Suprapubic skin (tissue), 4 donors: ENCODE results near the gene PDE11A. TPM values are rescaled to one million over a fixed set of nuclear protein-coding genes. Genes with fewer than 3 reads are reported as not detected.

ENCODE experiments used
- DNase-seq, 2 donors: peaks; one replicate each; pipeline ENCODE4 v3.0.0-alpha.2; 2019; ENCODE audit warnings: low spot score in 2 of 2
- H3K27ac ChIP-seq: fragments of 200-600 bp; sonication (generic); one replicate; pipeline ENCODE4 v1.5.1; 2019
- H3K27me3 ChIP-seq: fragments of 200-600 bp; sonication (generic); one replicate; pipeline ENCODE4 v1.5.1; 2019
- H3K36me3 ChIP-seq: fragments of 200-600 bp; sonication (generic); one replicate; pipeline ENCODE4 v1.5.1; 2019
- H3K4me1 ChIP-seq: fragments of 200-600 bp; sonication (generic); one replicate; pipeline ENCODE4 v1.5.1; 2019
- H3K4me3 ChIP-seq: fragments of 200-600 bp; sonication (generic); one replicate; pipeline ENCODE4 v1.5.1; 2019; ENCODE audit warnings: mild to moderate bottlenecking
- H3K9me3 ChIP-seq: fragments of 200-600 bp; sonication (generic); one replicate; pipeline ENCODE4 v1.5.1; 2019
- CTCF ChIP-seq, 2 donors: fragments of 200-600 bp in 1 of 2; fragments of 450-650 bp in 1 of 2; sonication (generic) in 1 of 2; IDR thresholded peaks; one replicate each; pipeline ENCODE4 v1.5.1; 2016 to 2019; ENCODE audit warnings: antibody characterized with exemption in 2 of 2, mild to moderate bottlenecking in 1 of 2, moderate library complexity in 1 of 2
- EP300 ChIP-seq: sonication (generic); formaldehyde crosslinking; IDR thresholded peaks from one replicate; pipeline ENCODE4 v1.6.1; 2017; ENCODE audit warnings: antibody characterized with exemption
- POLR2A ChIP-seq, 2 donors: fragments of 450-650 bp; IDR thresholded peaks; one replicate each; pipeline ENCODE4 v1.6.1; 2017; ENCODE audit warnings: antibody characterized with exemption in 2 of 2, mild to moderate bottlenecking in 2 of 2, moderate library complexity in 2 of 2
- POLR2AphosphoS5 ChIP-seq, 3 donors: sonication (generic); formaldehyde crosslinking; IDR thresholded peaks; one replicate each; pipeline ENCODE4 v1.6.1; 2017; ENCODE audit warnings: antibody characterized with exemption in 3 of 3
- WGBS: methylation state at CpG from one replicate; pipeline ENCODE4 v1.1.5; 2018; 5-methylcytosine and 5-hydroxymethylcytosine counted together
- total RNA-seq, 4 donors: library from RNA; depleted of rRNA; stranded (reverse); fragments of >200 nt; gene quantifications; one replicate each; pipeline ENCODE4 v1.1.0, GENCODE V29; 2016

The PDE11A gene
- total RNA-seq, 4 donors from 2014 or later: 0.08 to 1.0 (median 0.36) TPM

DNA sequence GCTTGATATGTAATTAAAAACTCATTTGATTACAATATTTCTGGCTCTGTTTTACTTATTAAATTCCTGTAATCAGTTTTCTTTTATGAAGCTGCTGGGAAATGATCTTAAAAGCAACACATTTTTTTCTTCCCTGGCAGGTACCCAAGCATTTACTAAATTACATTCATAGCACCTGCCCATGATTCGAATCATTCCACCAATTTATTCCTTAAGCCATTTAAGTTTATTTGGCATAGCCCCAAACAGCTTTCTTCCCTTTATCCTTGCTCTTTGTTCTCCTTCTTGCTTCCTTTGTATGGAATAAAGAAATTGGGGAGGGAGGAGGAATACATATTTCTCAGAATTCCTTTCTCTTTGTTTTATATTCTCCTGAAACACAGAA, 438.7 kb downstream of the PDE11A start:
- Histone ChIP-seq H3K36me3 (no peaks in the 10 kb centered on the region), H3K4me3 (no peak overlapping the region), H3K27me3 (peaks cover 2% of the 10 kb centered on the region), H3K4me1 (no peaks in the 10 kb centered on the region), H3K27ac (no peak overlapping the region), H3K9me3 (no peaks in the 10 kb centered on the region)
- no peak for DNase-seq
- TF ChIP-seq EP300: no peak
- TF ChIP-seq POLR2A (IDR thresholded peaks at IDR 0.05): no peak
- no peak for TF ChIP-seq CTCF (IDR thresholded peaks at IDR 0.05)
- no peak for TF ChIP-seq POLR2AphosphoS5 (IDR thresholded peaks at IDR 0.05)
- WGBS: 8% methylated on average over 1 of the region's 1 CpG

GRCh38 chr2:177633111-177633510, 439.5 kb downstream of the PDE11A start:
- Histone ChIP-seq H3K27me3 (peaks cover 2% of the 10 kb centered on the region), H3K4me3 (no peak overlapping the region), H3K4me1 (no peaks in the 10 kb centered on the region), H3K9me3 (no peaks in the 10 kb centered on the region), H3K27ac (no peak overlapping the region), H3K36me3 (no peaks in the 10 kb centered on the region)
- DNase-seq: no peak
- WGBS: 46% methylated on average over 3 of the region's 3 CpGs
- TF ChIP-seq POLR2AphosphoS5 (IDR thresholded peaks at IDR 0.05): no peak
- no peak for TF ChIP-seq EP300
- TF ChIP-seq POLR2A (IDR thresholded peaks at IDR 0.05): no peak
- TF ChIP-seq CTCF (IDR thresholded peaks at IDR 0.05): no peak

- no peak for DNase-seq
- TF ChIP-seq EP300 (no peak), POLR2A (IDR thresholded peaks at IDR 0.05) (no peak), POLR2AphosphoS5 (IDR thresholded peaks at IDR 0.05) (no peak), CTCF (IDR thresholded peaks at IDR 0.05) (no peak)
- H3K9me3 ChIP-seq: no peaks in the 10 kb centered on the region
- H3K36me3 ChIP-seq: no peaks in the 10 kb centered on the region
- H3K27ac ChIP-seq: no peak overlapping the region
- H3K4me3 ChIP-seq: no peak overlapping the region
- WGBS: 50% methylated on average over 1 of the region's 1 CpG
- H3K27me3 ChIP-seq: peaks cover 7% of the 10 kb centered on the region
- no peaks in the 10 kb centered on the region for H3K4me1 ChIP-seq
Measured at GRCh38 chr2:177631680-177632079, 440.9 kb downstream of the PDE11A start.

GRCh38 chr2:177629357-177630024, 443.1 kb downstream of the PDE11A start:
- DNase-seq: no peak
- Histone ChIP-seq H3K4me1 (no peaks in the 10 kb centered on the region), H3K4me3 (no peak overlapping the region), H3K36me3 (no peaks in the 10 kb centered on the region), H3K27ac (no peak overlapping the region), H3K27me3 (peaks cover 22% of the 10 kb centered on the region), H3K9me3 (no peaks in the 10 kb centered on the region)
- WGBS: 71% methylated on average over 4 of the region's 4 CpGs
- TF ChIP-seq POLR2A (IDR thresholded peaks at IDR 0.05) (no peak), CTCF (IDR thresholded peaks at IDR 0.05) (no peak), EP300 (no peak), POLR2AphosphoS5 (IDR thresholded peaks at IDR 0.05) (no peak)

- no peaks in the 10 kb centered on the region for H3K36me3 ChIP-seq
- no peak for TF ChIP-seq EP300
- no peak for TF ChIP-seq POLR2A (IDR thresholded peaks at IDR 0.05)
- no peak for TF ChIP-seq CTCF (IDR thresholded peaks at IDR 0.05)
- TF ChIP-seq POLR2AphosphoS5 (IDR thresholded peaks at IDR 0.05): no peak
- no peak overlapping the region for H3K4me3 ChIP-seq
- peaks cover 22% of the 10 kb centered on the region for H3K27me3 ChIP-seq
- 78% methylated on average over 5 of the region's 5 CpGs for WGBS
- H3K27ac ChIP-seq: no peak overlapping the region
- no peaks in the 10 kb centered on the region for H3K9me3 ChIP-seq
- no peaks in the 10 kb centered on the region for H3K4me1 ChIP-seq
- DNase-seq: no peak
Measured at GRCh38 chr2:177628831-177629230, 443.7 kb downstream of the PDE11A start.
